A673 (cell line): ENCODE results near the gene TP53. TPM values are rescaled to one million over a fixed set of nuclear protein-coding genes. Genes with fewer than 3 reads are reported as not detected.

ENCODE experiments used
- BruUV-seq: library from RNA; stranded (reverse); fragments of 400-500 nt; replicated peaks from 2 replicates; lab custom pipeline; 2021; lab: Mats Ljungman, UMichigan
- CTCF ChIA-PET: fragments of 300-600 bp; sonication (Branson Sonifier 250); formaldehyde crosslinking; loops from one replicate; lab custom pipeline; 2022; ENCODE audit warnings: antibody characterized with exemption; lab: Charles Lee
- POLR2A ChIA-PET: fragments of 300-600 bp; sonication (Branson Sonifier 250); formaldehyde crosslinking; loops from one replicate; lab custom pipeline; 2022; ENCODE audit warnings: antibody characterized with exemption; ENCODE audit not compliant: low non-redundant PET; lab: Charles Lee
- DNase-seq: peaks from one replicate; pipeline ENCODE4 v3.0.0-alpha.2; 2015; ENCODE audit warnings: low spot score
- H3K27ac ChIP-seq: fragments of 200-600 bp; sonication (generic); 2 replicates; pipeline ENCODE4 v1.5.1; 2016; ENCODE audit warnings: mixed run types, low read depth, mild to moderate bottlenecking, mixed read lengths, antibody characterized with exemption, low read length; ENCODE audit not compliant: poor library complexity, severe bottlenecking
- H3K27me3 ChIP-seq: fragments of 200-600 bp; sonication (generic); replicated peaks from 2 replicates; pipeline ENCODE4 v1.6.1; 2017; ENCODE audit warnings: mixed run types, low read depth, mild to moderate bottlenecking, mixed read lengths, antibody characterized with exemption, low read length; ENCODE audit not compliant: insufficient read depth, poor library complexity
- H3K36me3 ChIP-seq: fragments of 200-600 bp; sonication (generic); 2 replicates; pipeline ENCODE4 v1.6.1; 2016; ENCODE audit warnings: mixed run types, mild to moderate bottlenecking, mixed read lengths, antibody characterized with exemption, low read length; ENCODE audit not compliant: insufficient read depth, poor library complexity, severe bottlenecking
- H3K4me1 ChIP-seq: fragments of 200-600 bp; sonication (generic); 2 replicates; pipeline ENCODE4 v1.6.1; 2017; ENCODE audit warnings: mixed run types, mild to moderate bottlenecking, mixed read lengths, antibody characterized with exemption, low read length; ENCODE audit not compliant: insufficient read depth, poor library complexity, severe bottlenecking
- H3K4me3 ChIP-seq: fragments of 200-600 bp; sonication (generic); 2 replicates; pipeline ENCODE4 v1.5.1; 2016; ENCODE audit warnings: low read depth, mixed run types, mild to moderate bottlenecking, mixed read lengths, low read length; ENCODE audit not compliant: poor library complexity, severe bottlenecking
- H3K9me3 ChIP-seq: fragments of 200-600 bp; sonication (generic); 2 replicates; pipeline ENCODE4 v1.6.1; 2016; ENCODE audit warnings: mixed run types, low read depth, mild to moderate bottlenecking, mixed read lengths, antibody characterized with exemption, low read length; ENCODE audit not compliant: poor library complexity, severe bottlenecking
- EZH2 ChIP-seq: fragments of 200-600 bp; sonication (generic); IDR thresholded peaks from 2 replicates; pipeline ENCODE4 v1.6.1; 2017; ENCODE audit warnings: borderline replicate concordance, low read depth, mild to moderate bottlenecking, mixed read lengths, antibody characterized with exemption, low read length; ENCODE audit not compliant: poor library complexity, severe bottlenecking
- intact Hi-C: fragments of 100-400 bp; cut with micrococcal nuclease; formaldehyde crosslinking; loops from one replicate; pipeline ENCODE4 v1.10.0; 2022; ENCODE audit not compliant: unreplicated experiment
- total RNA-seq: library from RNA; stranded (reverse); gene quantifications from 2 replicates; pipeline ENCODE4 v1.2.3, GENCODE V29; 2021
- TF ChIP-seq, protein P1 (sequence below): fragments of 300-800, 200-600 bp; sonication (generic); conservative IDR thresholded peaks from 2 replicates; pipeline ENCODE4 v1.5.1; 2017; ENCODE audit warnings: low read depth, mild to moderate bottlenecking, antibody characterized with exemption, low read length, moderate library complexity, mixed read lengths

Gene TP53
- total RNA-seq, 1 experiment from 2014 or later, result 34.8 TPM

- H3K27me3 ChIP-seq, result no peaks in the 10 kb centered on the region
- ChIA-PET CTCF (no interaction called here), POLR2A (interaction anchor here (0.6 kb wide), 1 partner anchor 155 kb away, joined by 3 read pairs; no protein-coding TSS in a partner anchor)
- no peak for DNase-seq
- H3K9me3 ChIP-seq, result no peaks in the 10 kb centered on the region
- intact Hi-C loops, result no loop called here
- TF ChIP-seq EZH2, result no peak
- TF ChIP-seq, protein P1, sequence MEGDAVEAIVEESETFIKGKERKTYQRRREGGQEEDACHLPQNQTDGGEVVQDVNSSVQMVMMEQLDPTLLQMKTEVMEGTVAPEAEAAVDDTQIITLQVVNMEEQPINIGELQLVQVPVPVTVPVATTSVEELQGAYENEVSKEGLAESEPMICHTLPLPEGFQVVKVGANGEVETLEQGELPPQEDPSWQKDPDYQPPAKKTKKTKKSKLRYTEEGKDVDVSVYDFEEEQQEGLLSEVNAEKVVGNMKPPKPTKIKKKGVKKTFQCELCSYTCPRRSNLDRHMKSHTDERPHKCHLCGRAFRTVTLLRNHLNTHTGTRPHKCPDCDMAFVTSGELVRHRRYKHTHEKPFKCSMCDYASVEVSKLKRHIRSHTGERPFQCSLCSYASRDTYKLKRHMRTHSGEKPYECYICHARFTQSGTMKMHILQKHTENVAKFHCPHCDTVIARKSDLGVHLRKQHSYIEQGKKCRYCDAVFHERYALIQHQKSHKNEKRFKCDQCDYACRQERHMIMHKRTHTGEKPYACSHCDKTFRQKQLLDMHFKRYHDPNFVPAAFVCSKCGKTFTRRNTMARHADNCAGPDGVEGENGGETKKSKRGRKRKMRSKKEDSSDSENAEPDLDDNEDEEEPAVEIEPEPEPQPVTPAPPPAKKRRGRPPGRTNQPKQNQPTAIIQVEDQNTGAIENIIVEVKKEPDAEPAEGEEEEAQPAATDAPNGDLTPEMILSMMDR, result no peak
- peaks cover 32% of the 10 kb centered on the region for H3K4me1 ChIP-seq
- BruUV-seq, result no TSS peak
- no peak overlapping the region for H3K27ac ChIP-seq
- peaks cover 8% of the 10 kb centered on the region for H3K36me3 ChIP-seq
- no peak overlapping the region for H3K4me3 ChIP-seq
Measured at GRCh38 chr17:7701681-7702080, 14.4 kb upstream of the TP53 start.

DNA sequence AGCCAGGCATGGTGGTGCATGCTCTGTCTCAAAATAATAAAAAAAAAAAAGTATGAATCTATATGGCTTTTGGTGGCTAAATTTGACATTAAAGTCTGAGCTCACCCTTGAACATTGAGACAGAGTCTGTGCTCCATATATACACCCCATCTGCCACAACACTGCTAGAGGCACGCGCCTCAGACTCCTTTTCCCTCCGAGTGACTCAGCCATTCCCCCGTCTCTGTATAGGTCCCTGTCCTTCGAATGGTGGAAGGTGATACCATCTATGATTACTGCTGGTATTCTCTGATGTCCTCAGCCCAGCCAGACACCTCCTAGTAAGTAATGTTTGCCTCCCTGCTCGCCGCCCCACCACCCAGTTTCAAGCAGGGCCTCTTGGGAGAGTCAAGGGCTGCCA is 13.2 kb upstream of the TP53 start:
- Histone ChIP-seq H3K27ac (no peak overlapping the region), H3K4me3 (no peak overlapping the region), H3K36me3 (peaks cover 9% of the 10 kb centered on the region), H3K27me3 (no peaks in the 10 kb centered on the region), H3K9me3 (no peaks in the 10 kb centered on the region), H3K4me1 (peaks cover 22% of the 10 kb centered on the region)
- ChIA-PET CTCF (no interaction called here), POLR2A (interaction anchor here (0.7 kb wide), 1 partner anchor 442 kb away, joined by 4 read pairs; no protein-coding TSS in a partner anchor)
- DNase-seq, result no peak
- no TSS peak for BruUV-seq
- intact Hi-C loops, result no loop called here
- TF ChIP-seq, protein P1, result no peak
- TF ChIP-seq EZH2, result no peak

DNA sequence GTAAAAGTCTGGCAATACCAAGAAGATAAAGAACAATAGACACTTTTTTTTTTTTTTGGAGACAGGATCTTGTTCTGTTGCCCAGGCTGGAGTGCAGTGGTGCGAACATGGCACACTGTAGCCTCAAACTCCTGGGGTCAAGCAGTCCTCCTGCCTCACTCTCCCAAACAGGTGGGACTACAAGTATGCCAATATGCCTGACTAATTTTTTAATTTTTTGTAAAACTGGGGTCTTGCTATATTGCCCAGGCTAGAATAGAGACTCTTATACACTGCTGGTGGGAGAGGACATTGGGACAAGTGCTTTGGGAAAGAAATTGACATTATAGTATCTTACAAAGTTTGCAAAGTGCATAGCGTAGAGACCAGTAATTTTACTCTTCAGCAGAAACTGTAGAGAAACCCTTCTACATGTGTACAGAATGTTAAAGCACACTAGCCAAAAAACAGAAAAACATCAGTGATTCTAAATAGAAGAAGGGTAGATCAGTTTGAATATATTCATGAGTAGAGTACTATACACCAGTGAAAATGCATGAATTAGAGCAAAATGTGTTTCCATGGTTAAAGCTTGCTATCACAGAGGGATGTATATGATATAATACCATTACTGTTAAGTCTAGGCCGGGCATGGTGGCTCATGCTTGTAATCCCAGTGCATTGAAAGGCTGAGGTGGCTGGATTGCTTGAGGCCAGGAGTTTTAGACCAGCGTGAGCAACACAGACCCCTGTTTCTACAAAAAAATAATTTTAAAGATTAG is 10.7 kb upstream of the TP53 start:
- ChIA-PET CTCF (interaction anchor here (1.0 kb wide), 1 partner anchor 15 kb away, joined by 4 read pairs; no protein-coding TSS in a partner anchor), POLR2A (no interaction called here)
- Histone ChIP-seq H3K27me3 (no peaks in the 10 kb centered on the region), H3K9me3 (no peaks in the 10 kb centered on the region), H3K4me1 (no peaks in the 10 kb centered on the region), H3K36me3 (peaks cover 17% of the 10 kb centered on the region), H3K27ac (no peak overlapping the region), H3K4me3 (no peak overlapping the region)
- no peak for DNase-seq
- BruUV-seq, result no TSS peak
- intact Hi-C loops, result no loop called here
- TF ChIP-seq, protein P1, result no peak
- no peak for TF ChIP-seq EZH2
